Duodenal mucosa (tissue), 2 donors: ENCODE measurements around the gene LRRC4C.

ENCODE experiments used
- H3K27ac ChIP-seq: one replicate; pipeline ENCODE4 v1.7.0; 2013; ENCODE audit warnings: low read depth, low read length
- H3K27me3 ChIP-seq, 2 donors: one replicate each; pipeline ENCODE4 v1.7.0; 2013; ENCODE audit warnings: low read length in 2 of 2, control low read depth in 1 of 2; ENCODE audit not compliant: insufficient read depth in 2 of 2, control insufficient read depth in 1 of 2
- H3K36me3 ChIP-seq, 2 donors: one replicate each; pipeline ENCODE4 v1.7.0; 2013; ENCODE audit warnings: low read length in 2 of 2, control low read depth in 1 of 2; ENCODE audit not compliant: insufficient read depth in 2 of 2, control insufficient read depth in 1 of 2
- H3K4me1 ChIP-seq, 2 donors: one replicate each; pipeline ENCODE4 v1.7.0; 2013; ENCODE audit warnings: low read length in 2 of 2, control low read depth in 1 of 2; ENCODE audit not compliant: insufficient read depth in 2 of 2, control insufficient read depth in 1 of 2
- H3K4me3 ChIP-seq, 2 donors: one replicate each; pipeline ENCODE4 v1.7.0; 2013; ENCODE audit warnings: low read length in 2 of 2, low read depth in 1 of 2
- H3K9ac ChIP-seq, 2 donors: one replicate each; pipeline ENCODE4 v1.7.0; 2013; ENCODE audit warnings: low read length in 2 of 2, low read depth in 1 of 2
- H3K9me3 ChIP-seq, 2 donors: one replicate each; pipeline ENCODE4 v1.7.0; 2013; ENCODE audit warnings: low read length in 2 of 2, control low read depth in 1 of 2; ENCODE audit not compliant: control insufficient read depth in 1 of 2

Gene LRRC4C

DNA sequence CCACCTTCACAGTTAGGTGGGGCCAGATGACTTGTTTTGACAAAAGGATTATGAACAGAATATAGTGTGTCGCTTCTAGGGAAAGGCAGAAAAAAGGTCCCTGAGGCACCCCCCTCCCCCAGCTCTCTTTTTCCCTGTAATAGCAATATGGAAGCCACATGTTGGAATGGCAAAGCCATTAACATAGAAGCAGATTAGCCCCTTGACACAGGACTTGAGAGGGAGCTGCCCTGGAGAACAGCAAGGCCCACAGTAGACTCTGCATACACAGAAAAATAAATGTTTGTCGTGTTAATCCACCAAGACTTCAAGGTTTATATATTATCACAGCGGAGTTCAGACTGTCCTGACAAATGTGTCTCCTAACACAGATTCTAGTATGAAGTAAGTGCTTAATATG, 1222.9 kb downstream of the LRRC4C start:
- Histone ChIP-seq H3K4me3 (no peak overlapping the region), H3K9ac (no peak overlapping the region), H3K27me3 (no peaks in the 10 kb centered on the region), H3K4me1 (no peaks in the 10 kb centered on the region), H3K36me3 (no peaks in the 10 kb centered on the region), H3K9me3 (no peaks in the 10 kb centered on the region), H3K27ac (no peak overlapping the region)

DNA sequence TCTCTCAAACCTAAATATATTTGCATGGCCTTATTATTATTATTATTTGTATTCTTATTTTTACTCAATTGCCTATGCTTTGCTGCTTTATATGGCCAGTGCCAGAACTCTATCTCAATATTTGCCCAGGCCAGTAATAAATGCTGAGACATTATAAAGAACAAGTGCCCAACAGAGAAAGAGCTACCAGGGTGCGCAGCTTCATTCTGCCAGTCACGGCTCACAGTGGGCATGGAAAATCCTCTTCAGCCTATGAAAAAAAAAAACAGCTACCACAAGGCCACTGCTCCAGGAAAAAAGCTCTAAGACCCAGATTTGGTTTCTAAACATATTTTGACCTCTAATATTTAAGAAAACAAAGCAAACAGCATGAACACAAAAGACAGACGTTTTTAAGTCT, 1223.6 kb downstream of the LRRC4C start:
- no peaks in the 10 kb centered on the region for H3K36me3 ChIP-seq
- H3K9ac ChIP-seq = no peak overlapping the region
- H3K4me3 ChIP-seq = no peak overlapping the region
- H3K4me1 ChIP-seq = no peaks in the 10 kb centered on the region
- no peak overlapping the region for H3K27ac ChIP-seq
- no peaks in the 10 kb centered on the region for H3K9me3 ChIP-seq
- no peaks in the 10 kb centered on the region for H3K27me3 ChIP-seq

DNA sequence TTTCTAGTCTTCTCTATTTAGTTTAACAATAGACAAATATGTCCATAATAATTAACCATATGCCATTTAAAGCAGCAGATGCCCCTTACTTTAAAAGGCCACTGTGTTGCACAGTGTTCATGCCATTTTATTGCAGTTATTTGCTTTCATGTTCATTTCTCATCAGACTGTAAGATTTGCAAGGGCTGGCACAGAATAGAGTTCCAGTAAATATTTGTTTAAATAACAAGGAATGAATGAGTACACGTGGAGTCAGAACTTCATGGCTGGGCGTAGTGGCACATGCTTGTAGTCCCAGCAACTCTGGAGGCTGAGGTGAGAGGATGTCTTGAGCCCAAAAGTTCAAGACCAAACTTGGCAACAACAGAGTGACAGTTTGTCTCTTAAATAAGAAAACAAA, 1228.6 kb downstream of the LRRC4C start:
- H3K4me1 ChIP-seq = no peaks in the 10 kb centered on the region
- no peaks in the 10 kb centered on the region for H3K9me3 ChIP-seq
- no peaks in the 10 kb centered on the region for H3K36me3 ChIP-seq
- H3K4me3 ChIP-seq = no peak overlapping the region
- no peaks in the 10 kb centered on the region for H3K27me3 ChIP-seq
- H3K27ac ChIP-seq = no peak overlapping the region
- H3K9ac ChIP-seq = no peak overlapping the region

DNA sequence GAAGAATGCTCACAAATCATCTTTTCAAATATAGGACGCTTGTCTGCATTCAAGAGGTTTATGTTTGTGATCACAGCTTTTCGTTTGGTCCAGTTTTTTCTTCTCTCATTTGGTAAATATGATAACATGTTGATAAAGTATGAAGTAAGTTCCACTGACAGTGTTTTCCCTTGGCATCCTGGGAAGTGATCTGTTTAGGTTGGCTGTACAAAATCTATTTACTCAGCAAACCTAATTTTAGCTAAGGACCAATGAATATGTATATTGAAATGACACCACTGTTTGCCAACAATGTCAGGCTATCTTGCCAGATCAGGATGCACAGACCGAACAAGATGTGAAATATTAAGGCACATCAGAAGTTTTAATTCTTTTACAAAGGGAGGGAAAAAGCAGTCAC, 1230.8 kb downstream of the LRRC4C start:
- no peaks in the 10 kb centered on the region for H3K4me1 ChIP-seq
- no peak overlapping the region for H3K27ac ChIP-seq
- H3K36me3 ChIP-seq = no peaks in the 10 kb centered on the region
- H3K9me3 ChIP-seq = no peaks in the 10 kb centered on the region
- H3K27me3 ChIP-seq = no peaks in the 10 kb centered on the region
- H3K9ac ChIP-seq = no peak overlapping the region
- no peak overlapping the region for H3K4me3 ChIP-seq

DNA sequence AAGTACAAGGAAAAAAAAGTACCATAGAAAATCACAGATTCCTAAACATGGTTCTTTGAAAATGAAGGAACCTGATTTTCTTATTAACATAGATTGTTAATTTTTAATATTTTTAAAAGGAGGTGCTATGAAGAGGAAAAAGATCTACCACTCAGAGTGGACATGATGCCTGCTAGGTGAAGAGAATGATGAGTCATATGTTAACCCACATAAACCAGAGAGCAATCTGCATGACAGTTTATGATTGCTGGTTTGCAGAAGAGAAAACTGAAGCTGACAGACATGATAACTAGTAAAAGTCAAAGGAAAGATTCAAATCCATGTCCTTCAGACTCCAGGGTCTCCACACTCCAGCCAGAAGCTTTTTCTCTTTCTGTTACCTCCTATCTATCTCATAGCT, 1231.7 kb downstream of the LRRC4C start:
- no peak overlapping the region for H3K27ac ChIP-seq
- no peaks in the 10 kb centered on the region for H3K4me1 ChIP-seq
- H3K9me3 ChIP-seq = no peaks in the 10 kb centered on the region
- no peaks in the 10 kb centered on the region for H3K27me3 ChIP-seq
- no peak overlapping the region for H3K9ac ChIP-seq
- H3K4me3 ChIP-seq = no peak overlapping the region
- H3K36me3 ChIP-seq = no peaks in the 10 kb centered on the region

DNA sequence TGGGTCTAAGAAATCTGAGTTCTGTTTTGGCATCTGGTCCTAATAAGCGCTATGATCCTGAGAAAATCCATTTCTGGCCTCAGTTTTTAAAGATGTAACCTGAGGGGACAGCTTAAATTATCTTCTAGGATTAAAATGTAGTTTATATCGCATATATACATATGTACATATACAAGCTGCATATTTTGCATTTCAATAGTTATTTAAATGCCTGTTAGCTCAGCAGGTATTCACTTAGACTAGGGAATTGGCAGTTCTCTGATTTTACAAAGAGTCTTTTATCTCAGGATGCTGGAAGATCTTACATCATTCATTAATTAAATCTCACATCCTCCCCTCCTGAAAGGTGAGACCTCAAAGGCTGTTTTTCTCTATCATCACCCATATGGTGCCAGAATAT, 1232.8 kb downstream of the LRRC4C start:
- no peaks in the 10 kb centered on the region for H3K4me1 ChIP-seq
- H3K36me3 ChIP-seq = no peaks in the 10 kb centered on the region
- no peak overlapping the region for H3K27ac ChIP-seq
- H3K4me3 ChIP-seq = no peak overlapping the region
- no peaks in the 10 kb centered on the region for H3K27me3 ChIP-seq
- no peaks in the 10 kb centered on the region for H3K9me3 ChIP-seq
- H3K9ac ChIP-seq = no peak overlapping the region

DNA sequence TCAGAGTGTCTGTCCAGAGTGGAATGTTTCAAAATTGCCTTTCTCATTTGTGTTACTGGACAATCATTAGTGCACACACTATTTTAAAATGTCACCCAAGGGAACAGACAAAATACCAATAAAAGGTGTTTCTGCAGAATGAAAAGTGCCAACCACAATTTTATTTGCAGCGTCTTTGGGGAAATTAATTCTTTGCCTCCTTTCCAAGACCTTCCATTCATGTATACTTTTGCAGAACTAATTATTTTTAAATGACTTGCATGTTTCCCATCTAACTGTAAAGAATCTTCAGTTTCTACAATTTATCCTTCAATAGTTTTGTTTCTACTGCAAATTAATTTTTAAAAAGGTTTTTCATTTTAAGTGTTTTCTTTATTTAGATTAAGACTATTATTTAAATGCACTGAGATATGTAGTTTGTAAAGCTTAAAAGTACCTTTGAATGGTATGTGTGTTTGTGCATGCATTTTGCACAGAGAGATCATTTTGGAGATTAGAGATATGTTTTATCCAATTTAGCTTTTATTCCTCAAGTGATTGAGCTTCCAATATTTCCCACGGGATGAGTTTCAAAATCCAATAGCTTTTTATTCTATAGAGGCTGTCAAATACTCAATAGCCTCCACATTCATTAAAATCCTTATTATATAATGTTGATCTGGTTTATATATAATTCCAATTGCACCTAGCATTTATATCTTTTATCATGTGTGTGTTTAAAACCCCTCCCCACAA, 1235.7 kb downstream of the LRRC4C start:
- Histone ChIP-seq H3K9me3 (no peaks in the 10 kb centered on the region), H3K4me1 (no peaks in the 10 kb centered on the region), H3K9ac (no peak overlapping the region), H3K27me3 (no peaks in the 10 kb centered on the region), H3K36me3 (no peaks in the 10 kb centered on the region), H3K4me3 (no peak overlapping the region), H3K27ac (no peak overlapping the region)

DNA sequence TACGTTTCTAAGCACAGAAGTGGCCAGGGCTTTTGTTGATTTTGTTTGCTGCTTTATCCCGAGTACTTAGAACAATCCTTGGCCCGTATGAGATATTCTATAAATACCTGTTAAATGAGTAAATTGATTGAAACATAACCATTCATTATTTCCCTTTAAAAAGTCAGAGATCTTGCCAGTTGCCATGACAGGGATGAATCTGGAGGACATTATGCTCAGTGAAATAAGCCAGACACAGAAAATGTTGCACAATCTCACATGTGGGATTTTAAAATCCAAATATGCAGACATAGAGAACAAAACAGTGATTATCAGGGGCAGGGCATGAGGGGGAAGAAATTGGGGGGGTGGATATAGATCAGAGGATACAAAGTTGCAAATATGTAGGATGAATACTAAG, 1240.1 kb downstream of the LRRC4C start:
- Histone ChIP-seq H3K9me3 (no peaks in the 10 kb centered on the region), H3K27ac (no peak overlapping the region), H3K4me1 (no peaks in the 10 kb centered on the region), H3K36me3 (no peaks in the 10 kb centered on the region), H3K9ac (no peak overlapping the region), H3K4me3 (no peak overlapping the region), H3K27me3 (no peaks in the 10 kb centered on the region)

DNA sequence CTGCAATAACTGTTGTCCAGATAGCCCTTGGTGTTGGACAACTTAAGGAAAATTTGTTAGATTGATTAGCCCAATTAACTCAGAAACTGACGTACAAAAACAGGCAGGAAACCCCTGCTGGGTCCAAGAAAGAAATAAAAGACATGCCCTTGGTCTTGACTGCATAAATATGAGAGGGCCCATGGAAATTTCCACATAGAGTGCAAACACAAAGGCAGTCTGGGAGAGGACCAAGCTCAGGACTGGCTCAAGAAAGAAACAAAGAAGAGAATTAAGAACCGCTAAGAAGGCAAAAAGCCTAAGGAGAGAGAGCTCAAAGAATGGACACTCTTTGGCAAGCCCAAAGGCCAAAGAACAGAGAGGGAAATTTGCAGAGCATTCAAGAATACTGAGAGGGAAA, 1243.9 kb downstream of the LRRC4C start:
- no peak overlapping the region for H3K27ac ChIP-seq
- H3K9ac ChIP-seq = no peak overlapping the region

DNA sequence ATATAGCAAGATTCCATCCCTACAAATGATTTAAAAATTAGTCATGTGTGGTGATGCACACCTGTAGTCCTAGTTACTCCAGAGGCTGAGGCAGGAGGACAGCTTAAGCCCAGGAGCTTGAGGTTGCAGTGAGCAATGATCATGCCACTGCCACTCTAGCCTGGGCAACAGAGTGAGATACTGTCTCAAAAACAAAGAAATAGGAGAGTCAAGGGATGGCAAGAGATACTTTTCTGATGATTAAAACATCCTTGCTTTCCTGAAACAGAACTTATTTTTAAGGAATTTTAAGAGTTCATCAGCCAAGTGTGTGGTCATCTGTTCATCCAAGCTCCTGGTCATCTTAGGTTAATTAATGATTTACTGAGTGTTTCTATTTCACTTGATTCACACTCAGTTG, 1252.0 kb downstream of the LRRC4C start:
- H3K4me3 ChIP-seq = no peak overlapping the region
- no peaks in the 10 kb centered on the region for H3K9me3 ChIP-seq
- H3K9ac ChIP-seq = no peak overlapping the region
- H3K4me1 ChIP-seq = no peaks in the 10 kb centered on the region
- no peaks in the 10 kb centered on the region for H3K36me3 ChIP-seq
- no peaks in the 10 kb centered on the region for H3K27me3 ChIP-seq
- H3K27ac ChIP-seq = no peak overlapping the region

More for the DNA sequence above, 1243.9 kb downstream of the LRRC4C start:
- H3K4me1 ChIP-seq = no peaks in the 10 kb centered on the region
- no peak overlapping the region for H3K4me3 ChIP-seq
- no peaks in the 10 kb centered on the region for H3K27me3 ChIP-seq
- H3K36me3 ChIP-seq = no peaks in the 10 kb centered on the region
- no peaks in the 10 kb centered on the region for H3K9me3 ChIP-seq

DNA sequence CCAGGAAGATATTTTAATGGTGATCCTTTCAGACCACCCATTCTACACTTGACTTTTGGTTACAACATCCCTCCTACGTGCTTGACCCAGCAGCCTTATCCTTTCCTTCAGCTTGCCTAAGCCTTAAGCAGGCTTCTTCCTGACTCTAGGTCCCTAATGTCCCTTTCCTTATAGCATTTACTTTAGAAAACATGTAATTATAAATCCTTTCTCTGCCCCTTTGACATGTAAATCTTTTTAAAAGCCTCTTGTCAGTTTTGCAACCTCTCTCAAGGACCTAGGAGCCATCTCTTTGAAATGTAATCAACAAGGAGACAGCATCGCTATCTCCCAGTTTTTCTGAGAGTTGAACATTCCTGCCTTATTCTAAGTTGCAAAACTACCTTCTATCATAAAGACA, 1255.2 kb downstream of the LRRC4C start:
- Histone ChIP-seq H3K9me3 (no peaks in the 10 kb centered on the region), H3K9ac (no peak overlapping the region), H3K27me3 (no peaks in the 10 kb centered on the region), H3K4me3 (no peak overlapping the region), H3K36me3 (no peaks in the 10 kb centered on the region), H3K27ac (no peak overlapping the region), H3K4me1 (no peaks in the 10 kb centered on the region)
